Erythroblast (primary cell): ENCODE results near the gene CCDC57.
"Not testable (repeated sequence)": the region's sequence is repeated elsewhere in the genome, so short reads cannot be mapped to it uniquely, and the experiment has no call there.

Experiments used
- DNase-seq, 2 experiments: peaks; one replicate each; lab custom pipeline; 2025; lab: John Stamatoyannopoulos, UW
- GATA1 ChIP-seq: IDR thresholded peaks from 2 replicates; pipeline ENCODE4 v1.6.1; 2011; ENCODE audit warnings: low read depth, mild to moderate bottlenecking, control low read depth, low read length, moderate library complexity
- POLR2A ChIP-seq: IDR thresholded peaks from 2 replicates; pipeline ENCODE4 v1.6.1; 2011; ENCODE audit warnings: mild to moderate bottlenecking, low read length

Gene CCDC57

GRCh38 chr17:82200743-82201497 is 11.7 kb downstream of the CCDC57 start:
- no peak for TF ChIP-seq POLR2A
- DNase-seq: no peak

- TF ChIP-seq GATA1 (no peak), POLR2A (no peak)
Observed at GRCh38 chr17:82200135-82200534, 12.5 kb downstream of the CCDC57 start.

GRCh38 chr17:82199496-82199895 is 13.1 kb downstream of the CCDC57 start:
- TF ChIP-seq GATA1: no peak
- TF ChIP-seq POLR2A: no peak
- no peak for DNase-seq

More at GRCh38 chr17:82200135-82200534, 12.5 kb downstream of the CCDC57 start:
- DNase-seq: no peak

GRCh38 chr17:82198092-82198491 is 14.6 kb downstream of the CCDC57 start:
- TF ChIP-seq GATA1 (no peak), POLR2A (no peak)
- DNase-seq: no peak

- TF ChIP-seq POLR2A (no peak), GATA1 (no peak)
- DNase-seq: no peak
Observed at GRCh38 chr17:82195675-82196672, 16.7 kb downstream of the CCDC57 start.

- TF ChIP-seq GATA1: no peak
- TF ChIP-seq POLR2A: no peak
Observed at GRCh38 chr17:82194765-82195164, 17.9 kb downstream of the CCDC57 start.

GRCh38 chr17:82193520-82194220 is 19.0 kb downstream of the CCDC57 start:
- no peak for DNase-seq
- TF ChIP-seq POLR2A (no peak), GATA1 (no peak)

More at GRCh38 chr17:82194765-82195164, 17.9 kb downstream of the CCDC57 start:
- no peak for DNase-seq

GRCh38 chr17:82193050-82193449 is 19.6 kb downstream of the CCDC57 start:
- DNase-seq: not testable (repeated sequence)

- no peak for TF ChIP-seq GATA1
- TF ChIP-seq POLR2A: no peak
- DNase-seq: no peak
Observed at GRCh38 chr17:82188001-82188961, 24.4 kb downstream of the CCDC57 start.

GRCh38 chr17:82187500-82187899 is 25.1 kb downstream of the CCDC57 start:
- TF ChIP-seq POLR2A: no peak
- TF ChIP-seq GATA1: no peak
- no peak for DNase-seq

- DNase-seq: no peak
- TF ChIP-seq POLR2A: no peak
Observed at GRCh38 chr17:82186221-82186620, 26.4 kb downstream of the CCDC57 start.

GRCh38 chr17:82184761-82185160 is 27.9 kb downstream of the CCDC57 start:
- DNase-seq: no peak
- TF ChIP-seq GATA1: no peak
- TF ChIP-seq POLR2A: no peak
